ENCODE measurements around the gene BNIP5.

Gene BNIP5, protein sequence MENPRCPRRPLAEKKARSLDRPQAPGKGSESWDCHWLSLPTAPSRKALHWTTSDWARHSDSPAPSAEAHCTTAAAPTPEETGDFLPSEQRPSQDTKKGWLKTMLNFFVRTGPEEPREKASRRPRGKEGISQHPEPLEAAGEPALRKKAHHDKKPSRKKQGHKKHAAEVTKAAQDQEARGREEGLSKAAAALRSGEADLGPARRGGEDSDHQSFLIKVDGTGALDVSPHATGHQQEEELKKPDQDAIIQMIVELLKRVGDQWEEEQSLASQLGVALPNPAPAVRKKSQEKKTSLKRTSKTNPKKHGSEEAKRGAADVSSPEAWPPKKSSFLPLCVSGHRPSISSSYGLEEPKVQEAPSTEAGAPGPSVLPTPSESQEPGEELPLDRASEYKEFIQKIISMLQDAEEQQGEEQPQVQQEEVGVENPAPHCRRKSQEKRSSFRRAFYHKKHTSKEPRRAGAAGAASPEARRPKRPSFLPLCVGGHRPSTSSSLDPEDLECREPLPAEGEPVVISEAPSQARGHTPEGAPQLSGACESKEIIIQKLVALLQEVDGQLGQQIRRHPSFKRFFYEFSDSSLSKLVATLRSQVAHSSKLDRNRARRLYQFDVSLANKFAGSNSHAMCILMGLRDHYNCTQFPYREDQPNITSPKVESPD

DNA sequence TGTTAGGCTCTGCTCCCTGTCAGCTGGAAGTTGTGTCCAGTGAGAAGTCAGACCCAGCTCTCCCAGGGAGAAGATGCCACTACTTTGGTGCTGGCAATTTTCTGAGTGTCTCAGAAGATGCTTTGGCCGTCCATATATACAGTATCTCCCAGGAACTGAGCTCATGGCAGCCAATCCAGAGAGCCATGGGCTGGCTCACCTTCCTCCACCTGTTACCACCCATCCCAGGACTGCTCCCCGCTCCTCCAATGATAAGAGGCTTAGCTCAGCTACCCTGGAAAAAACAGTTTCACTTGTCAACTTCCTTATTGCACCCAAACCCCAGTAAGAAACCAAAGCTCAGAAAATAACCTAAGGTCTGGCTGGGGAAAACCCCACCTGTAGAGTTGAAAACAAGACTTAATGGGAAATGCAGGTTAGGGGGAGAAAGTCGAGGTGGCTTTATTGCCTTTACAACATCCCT is at the start of gene BNIP5:
Gene BNIP5, minus strand, starts transcription at position 110 of the 463 bp plus-strand sequence. CDS start 6,198 bp downstream, outside the sequence.
- DNase-seq (ENCODE audit: low read depth): no peak

DNA sequence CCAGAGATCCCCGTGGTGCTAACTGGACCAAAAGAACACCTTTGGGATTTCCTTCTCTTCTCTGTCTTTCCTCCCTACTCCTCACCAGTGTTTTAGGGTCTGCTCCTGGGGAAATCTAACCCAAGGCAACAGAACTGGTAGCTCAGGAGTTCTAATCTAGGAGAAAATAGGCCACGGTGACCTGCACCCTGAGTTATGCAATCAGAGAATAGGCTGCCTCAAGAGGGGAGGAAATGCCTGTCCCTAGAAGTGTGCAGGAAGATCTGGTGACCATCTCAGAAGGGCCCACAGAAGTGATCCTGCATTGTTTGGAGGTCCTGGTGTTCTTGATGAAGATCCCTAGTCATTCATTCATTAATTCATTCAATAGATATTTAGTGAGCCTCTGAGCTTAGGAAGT is 47.4 kb upstream of the BNIP5 start:
- DNase-seq (ENCODE audit: low read depth): no peak

DNA sequence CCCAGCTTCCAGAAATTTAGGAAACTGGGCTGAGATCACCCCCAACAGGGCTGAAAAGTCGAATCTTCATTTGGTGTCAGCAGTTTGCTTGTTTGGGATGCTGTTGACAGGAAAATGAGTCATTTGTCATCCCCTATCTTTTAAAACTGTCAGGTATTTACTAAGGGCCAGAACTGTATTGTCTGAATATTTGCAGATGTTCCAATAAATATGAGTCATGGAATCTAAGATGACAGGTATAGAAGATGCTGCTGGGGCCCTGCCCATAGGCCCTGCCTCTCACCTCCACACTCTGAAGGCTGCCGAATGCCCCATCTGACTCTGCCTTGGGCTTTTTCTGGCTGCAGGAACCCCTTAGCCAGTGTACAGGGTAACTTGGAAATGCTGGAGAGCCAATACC is 46.9 kb upstream of the BNIP5 start:
- DNase-seq (ENCODE audit: low read depth): no peak

DNA sequence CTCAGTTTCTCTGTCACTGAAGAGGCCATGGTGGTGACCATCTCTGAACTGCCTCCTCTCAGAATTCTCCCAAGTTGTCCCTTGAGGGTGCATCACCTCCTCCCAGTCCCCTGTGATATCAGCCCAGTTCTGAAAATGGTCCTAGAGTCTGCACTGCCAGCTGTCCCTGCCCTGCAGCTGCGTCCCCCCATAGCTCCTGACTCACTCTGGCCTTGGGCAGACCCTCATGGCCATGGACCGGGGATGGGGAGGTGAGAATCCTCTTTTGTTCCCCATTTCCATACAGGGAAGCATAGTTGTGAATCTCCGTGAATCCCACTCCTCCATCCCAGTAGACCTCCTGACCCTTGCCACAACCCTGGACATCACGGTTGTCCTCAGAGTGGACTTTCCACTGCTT is 46.3 kb upstream of the BNIP5 start:
- no peak for DNase-seq (ENCODE audit: low read depth)

DNA sequence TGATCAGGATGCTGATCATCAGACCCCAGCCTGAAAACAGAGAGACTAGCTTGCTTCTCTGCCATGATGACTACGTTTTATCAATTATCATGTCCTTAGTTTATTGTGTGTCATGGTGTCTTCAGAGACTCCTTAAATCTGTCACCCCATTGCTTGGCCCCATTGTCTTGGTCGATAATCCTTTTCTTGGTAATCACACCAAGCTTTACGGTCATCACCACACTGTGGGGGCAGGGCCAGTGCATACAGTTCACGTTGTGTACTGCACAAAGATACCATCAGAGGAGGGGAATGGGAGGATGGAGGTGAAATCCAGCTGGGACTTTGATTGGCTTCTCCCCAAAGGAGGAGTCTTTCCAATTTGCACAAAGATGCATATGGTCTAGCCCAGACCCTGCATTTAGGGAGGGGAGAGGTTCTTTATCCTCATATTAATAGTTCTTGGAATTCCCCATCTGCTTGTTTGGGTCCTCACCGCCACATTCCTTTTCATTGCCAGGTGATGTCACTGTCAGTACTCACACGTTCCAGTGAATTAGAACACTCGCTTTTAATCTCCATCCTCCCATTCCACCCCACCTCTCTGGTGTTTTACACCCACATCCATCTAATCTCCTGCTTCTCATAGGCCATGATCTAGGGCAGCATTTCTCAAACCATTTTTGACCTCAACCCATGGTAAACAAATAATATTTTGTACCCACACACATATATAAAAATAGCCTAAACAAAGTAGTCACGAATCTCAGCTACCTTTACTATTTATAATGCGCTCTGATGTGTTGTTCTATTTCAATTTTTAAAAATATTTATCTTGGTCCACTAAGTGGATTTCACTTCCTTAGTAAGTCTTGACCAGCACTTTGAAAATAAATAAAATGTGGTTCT is 45.1 kb upstream of the BNIP5 start:
- no peak for DNase-seq (ENCODE audit: low read depth)

DNA sequence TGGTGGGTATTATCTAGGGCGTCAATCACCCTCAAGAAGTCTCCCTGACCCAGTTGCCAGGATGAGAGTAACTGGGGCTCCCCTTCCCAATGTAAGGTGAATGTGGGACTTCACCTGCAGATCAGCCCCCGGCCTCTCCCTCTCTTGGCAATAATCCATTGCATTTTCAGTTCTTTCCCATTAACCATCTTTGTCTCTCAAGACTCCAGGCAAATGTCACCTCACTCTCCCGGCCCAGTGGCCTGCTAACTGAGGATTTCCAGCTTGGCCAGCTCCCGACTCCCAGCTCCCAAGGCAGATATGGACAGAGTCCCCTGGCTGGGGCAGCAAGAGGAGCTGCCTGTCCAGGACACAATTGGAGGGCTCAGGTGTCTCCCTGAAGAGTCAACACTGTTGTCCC is 43.5 kb upstream of the BNIP5 start:
- DNase-seq (ENCODE audit: low read depth): no peak

DNA sequence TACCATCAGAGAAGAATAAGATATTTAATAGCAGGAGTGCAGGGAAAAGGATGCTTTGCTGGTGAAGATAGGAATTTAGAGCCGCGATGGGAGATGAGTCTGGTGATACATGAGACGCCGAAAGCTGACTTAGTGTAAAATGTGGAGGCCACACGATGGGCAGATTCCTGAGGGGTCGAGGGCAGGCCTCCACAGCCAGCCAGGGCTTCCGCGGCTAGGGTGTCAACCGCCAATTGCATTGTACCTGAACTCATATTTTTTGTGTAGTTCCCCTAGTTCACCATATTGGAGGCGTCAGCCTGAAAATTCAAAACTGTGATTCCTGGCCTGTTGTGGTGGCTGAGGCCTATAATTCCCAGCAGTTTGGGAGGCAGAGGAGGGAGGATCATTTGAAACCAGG is 42.2 kb upstream of the BNIP5 start:
- no peak for DNase-seq (ENCODE audit: low read depth)

DNA sequence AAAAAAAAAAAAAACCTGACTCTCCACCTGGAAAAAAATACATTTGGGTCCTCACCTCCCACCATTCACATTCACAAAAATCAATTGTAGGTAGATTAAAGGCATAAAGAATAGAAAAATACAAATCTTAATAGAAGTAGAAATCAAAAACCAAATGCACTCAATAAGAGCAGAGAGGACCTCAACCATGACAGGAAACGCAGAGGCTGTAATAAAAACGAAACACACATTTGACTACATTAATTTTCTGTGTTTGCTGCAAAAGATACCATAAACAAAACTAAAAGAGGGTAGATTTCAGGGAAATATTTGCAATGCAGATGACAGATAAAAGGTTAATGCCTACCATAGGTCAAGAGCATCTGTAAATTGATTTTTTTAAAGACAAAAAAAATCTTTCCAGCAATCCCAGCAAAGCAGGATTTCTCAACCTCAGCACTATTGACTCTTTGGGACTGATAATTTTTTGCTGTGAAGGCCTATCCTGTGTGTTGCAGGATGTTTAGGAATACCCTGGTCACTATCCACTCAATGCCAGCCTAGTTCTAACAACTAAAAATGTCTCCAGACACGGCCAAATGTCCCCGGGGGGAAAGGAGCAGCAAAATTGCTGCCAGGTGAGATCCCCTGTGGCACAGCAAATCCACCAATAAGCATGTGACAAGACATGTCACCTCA is 41.7 kb upstream of the BNIP5 start:
- DNase-seq (ENCODE audit: low read depth): no peak

DNA sequence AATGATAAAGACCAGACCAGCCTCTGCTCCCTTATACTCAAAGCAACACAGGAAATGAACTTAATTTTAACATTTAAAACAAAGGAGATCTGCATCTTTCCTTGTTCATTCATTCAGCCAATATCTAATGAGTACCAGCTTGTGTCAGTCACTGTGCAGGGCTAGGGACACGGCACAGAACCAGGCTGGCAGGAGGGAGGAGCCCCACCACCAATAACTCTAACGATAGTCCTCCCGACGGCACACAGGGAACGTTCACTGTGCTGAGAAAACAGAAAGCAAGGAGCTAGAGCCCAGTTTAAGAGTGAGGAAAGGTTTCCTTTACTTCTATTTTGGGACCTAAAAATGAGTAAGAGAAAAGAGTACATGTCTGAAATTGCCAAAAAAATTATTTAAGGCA is 40.9 kb upstream of the BNIP5 start:
- no peak for DNase-seq (ENCODE audit: low read depth)

DNA sequence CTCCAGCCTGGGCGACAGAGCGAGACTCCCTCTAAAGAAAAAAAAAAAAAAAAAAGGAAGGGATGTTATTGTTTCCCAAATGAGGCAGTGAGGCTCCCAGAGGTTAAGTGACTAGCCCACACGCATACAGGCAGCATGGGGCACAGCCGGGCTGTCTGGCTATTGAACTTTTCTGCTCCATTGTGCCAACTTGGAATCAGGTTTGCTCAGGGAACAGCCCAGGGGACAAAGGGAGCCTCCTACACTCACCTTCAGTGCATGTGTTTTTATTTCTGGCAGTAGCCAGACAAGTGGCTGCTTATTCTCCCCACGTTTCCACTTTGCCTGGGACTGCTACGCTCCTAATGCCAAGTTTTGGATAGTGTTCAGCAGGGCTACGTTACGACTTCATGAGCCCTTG is 40.1 kb upstream of the BNIP5 start:
- DNase-seq (ENCODE audit: low read depth): no peak

DNA sequence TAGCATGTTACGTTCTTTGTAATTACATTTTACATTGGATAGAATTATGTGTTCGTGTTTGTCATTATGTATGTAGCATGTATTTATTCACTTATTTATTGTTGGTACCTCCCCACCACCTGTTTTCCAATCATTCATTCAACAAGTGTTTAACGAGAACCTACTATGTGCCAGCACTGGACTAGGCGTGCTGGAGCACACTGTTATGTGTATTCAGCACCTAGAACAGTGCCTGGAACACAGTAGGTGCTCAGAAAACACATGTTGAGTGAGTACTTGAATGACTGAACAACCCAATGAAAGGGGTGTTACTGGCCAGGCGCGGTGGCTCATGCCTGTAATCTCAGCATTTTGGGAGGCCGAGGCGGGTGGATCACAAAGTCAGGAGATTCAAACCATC is 39.5 kb upstream of the BNIP5 start:
- no peak for DNase-seq (ENCODE audit: low read depth)

DNA sequence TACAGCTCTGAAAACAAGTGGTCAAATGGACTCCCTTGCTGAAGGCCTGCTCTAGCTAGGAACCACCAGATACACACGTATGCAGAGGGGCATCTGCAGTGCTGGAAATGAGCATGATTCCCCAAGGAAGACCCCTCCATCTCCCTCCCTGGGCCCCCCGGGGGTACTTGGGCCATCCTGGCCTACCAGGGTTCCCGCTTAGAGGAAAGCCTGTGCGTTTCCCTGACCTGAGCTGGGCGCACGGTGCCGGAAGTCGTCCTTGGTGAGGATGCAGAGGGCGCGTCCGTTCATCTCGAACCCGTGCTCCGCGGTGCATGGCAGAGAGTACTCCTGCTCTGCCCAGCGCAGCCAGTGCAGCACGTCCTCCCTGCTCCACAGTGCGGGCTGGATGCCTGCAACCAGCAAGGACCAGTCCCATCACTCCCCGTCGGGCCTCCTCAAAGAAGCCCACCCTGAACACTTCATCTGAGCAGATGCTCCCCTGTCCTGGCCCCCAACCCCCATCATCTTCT is 39.0 kb upstream of the BNIP5 start:
- DNase-seq (ENCODE audit: low read depth): no peak

DNA sequence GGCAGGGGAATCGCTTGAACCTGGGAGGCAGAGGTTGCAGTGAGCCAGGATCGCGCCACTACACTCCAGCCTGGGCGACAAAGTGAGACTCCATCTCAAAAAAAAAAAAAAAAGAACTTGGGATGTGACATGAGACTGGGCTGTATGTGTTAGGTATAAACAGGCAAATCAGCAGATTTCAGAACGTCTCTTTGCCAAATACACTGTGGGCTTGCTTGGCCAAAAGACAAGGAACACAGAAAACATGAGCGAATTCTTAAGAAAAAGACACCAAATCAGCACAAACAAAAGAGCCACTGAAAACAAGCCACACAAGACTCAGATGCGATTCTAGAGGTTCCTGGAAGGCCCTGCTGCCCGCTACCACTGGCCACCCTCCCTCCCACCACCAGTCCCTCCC is 38.3 kb upstream of the BNIP5 start:
- DNase-seq (ENCODE audit: low read depth): no peak

DNA sequence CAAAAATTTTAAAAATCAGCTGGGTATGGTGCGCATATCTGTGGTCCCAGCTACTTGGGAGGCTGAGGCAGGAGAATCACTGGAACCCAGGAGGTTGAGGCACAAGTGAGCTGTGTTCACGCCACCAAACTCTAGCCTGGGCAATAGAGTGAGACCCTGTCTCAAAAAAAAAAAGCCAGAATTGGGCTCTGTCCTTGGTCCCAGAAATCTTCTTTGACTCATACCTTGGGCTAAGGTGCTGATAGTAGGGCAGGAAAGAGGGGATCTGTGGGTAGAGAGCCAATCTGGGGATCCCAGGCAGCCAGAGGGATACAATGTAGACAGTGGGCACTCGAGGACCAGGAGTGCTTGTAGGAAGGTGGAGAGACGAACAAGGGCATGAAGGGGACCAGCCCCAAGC is 37.5 kb upstream of the BNIP5 start:
- no peak for DNase-seq (ENCODE audit: low read depth)

DNA sequence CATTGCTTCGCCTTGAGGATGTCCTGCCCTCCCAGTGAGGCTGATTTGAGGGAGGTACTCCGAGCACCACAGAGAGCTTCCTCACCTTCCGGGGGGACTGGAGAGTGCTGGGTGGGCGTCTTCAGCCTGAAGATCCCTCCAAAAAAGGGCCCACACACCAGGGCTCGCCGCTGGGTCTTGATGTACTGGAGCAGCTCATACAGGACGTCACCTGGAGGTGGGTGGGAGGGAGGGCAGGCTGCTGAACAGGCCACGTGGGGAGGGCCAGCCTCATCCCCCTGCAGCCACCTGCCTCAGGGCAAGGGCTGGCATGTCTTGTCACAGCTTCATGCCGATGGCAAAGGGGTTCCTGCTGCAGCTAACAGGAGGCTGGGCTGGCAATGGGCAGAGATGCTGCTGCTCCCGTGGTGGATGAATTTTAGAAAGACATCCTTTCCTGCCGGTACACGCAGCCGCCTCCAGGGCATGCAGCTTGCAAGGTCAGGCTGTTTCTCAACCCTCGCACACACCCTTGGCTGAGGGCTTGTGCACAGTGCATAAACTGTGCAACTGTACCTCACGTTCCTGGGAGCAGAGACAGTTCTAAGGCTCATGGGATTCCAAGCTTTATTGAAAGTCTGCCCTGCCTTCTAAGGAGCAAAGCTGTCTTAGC is 36.8 kb upstream of the BNIP5 start:
- no peak for DNase-seq (ENCODE audit: low read depth)

DNA sequence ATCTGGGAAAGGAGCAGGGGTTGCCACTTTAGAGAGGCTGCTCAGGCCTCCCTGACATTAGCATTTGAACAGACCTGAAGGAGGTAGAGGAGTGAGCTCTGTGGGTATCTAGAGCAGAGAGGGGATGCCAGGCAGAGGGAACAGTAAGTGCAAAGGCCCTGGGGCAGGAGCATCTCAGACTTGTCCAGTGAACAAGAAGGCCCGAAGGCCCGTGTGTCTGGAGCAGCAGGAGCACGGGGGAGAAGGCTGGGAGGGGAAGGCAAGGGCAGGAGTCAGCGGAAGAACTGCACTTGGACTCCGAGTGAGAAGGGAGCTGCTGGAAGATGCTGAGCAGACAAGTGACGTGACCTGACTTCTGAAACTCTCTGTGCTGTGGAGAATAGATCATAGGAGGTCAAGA is 35.4 kb upstream of the BNIP5 start:
- DNase-seq (ENCODE audit: low read depth): no peak

DNA sequence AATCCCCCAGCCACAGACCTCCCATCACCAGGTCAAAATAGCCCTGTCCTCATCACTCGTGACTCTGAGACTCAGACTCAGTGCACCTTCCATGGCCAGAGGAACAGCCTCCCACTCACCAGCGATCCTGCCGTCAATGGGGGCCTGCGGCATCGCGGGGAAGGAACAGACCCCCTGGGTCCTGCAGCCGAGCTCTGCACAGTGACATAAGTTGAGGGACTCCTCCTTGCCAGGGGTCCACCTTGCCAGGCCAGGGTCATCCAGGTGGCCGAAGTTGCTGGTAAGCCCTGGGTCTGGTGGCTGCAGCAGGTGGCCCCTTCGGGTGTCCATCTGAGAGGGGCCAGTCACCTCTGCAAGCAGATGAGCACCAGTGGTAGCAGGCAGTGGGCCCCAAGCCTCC is 34.5 kb upstream of the BNIP5 start:
- DNase-seq (ENCODE audit: low read depth): no peak

DNA sequence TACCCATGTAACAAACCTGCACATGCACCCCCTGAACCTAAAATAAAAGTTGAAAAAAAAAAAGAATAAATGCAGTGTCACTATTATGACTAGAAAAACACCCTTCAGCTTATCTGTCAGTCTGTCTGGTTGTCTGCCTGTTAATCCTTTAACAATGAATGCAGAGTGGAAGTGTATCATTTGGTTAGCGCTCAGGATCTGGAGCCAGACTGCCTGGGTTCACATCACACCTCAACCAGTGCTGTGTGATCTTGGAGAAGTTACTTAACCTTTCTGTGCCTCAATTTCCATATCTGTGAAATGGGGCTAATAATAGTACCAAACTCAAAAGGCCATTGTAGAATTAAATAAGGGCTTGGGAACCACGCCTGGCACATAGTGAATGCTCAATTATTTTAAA is 34.0 kb upstream of the BNIP5 start:
- no peak for DNase-seq (ENCODE audit: low read depth)

DNA sequence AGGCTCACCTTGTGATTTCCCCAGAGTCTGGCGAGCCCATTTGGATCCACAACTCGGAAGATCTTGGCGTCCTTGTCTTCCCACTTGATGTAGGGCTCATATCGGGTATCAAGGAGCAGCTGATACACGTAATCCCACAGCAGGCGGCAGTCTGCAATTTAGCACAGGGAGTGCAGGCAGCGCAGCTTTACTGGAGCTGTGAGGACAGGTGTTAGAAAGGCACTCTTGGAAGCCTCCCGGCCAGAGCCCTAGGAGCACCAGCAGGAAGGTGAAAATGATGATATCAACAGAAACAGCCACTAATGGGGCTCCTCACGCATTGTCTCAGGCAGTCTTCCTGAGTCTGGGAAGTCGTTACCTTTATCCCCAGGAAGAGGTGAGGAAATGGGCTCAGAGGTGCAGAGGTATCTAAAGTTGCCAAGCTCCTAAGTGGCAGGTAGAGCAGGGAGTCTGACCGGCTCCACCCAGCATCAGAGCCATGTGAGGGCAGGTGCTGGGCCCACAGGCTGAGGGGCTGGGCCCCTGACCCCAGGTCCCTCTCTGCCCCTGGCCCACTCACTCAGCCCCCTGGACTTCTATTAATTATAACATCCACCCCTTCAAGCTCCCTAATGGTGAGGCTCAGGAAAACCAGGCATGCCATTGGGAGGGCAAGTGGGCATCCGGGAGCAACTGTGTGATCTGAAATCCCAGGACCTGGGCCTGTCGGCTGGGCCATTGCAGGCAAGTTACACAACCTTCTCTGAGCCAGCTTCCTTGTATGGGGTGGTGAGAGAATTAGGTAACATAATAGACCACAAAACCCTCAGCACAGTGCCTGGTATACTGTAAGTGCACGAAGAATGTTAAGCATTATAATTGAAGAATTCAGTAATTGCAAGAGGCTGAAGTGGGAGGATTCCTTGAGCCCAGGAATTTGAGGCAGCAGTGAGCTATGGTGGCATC is 32.5 kb upstream of the BNIP5 start:
- no peak for DNase-seq (ENCODE audit: low read depth)

DNA sequence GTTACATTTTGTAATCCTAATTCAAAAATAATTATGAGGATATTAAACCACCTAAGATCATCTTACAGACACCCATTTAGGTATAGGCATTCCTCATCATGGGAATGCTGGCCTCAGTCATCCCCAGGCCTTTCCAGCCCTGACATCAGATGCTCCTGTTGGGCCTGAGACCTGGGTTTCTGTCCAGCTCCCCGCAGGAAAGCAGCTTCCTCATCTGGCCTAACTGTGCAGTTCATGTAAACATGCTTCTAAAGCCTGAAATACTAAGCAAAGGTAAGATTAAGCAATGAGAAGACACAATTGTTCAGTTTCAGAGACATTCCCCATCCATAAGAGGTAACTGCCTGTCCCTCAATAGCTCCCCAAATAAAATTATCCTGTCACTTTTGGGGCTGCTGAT is 31.7 kb upstream of the BNIP5 start:
- DNase-seq (ENCODE audit: low read depth): no peak

All from activated gamma-delta T cell treated with anti-CD3 and anti-CD28 coated beads, Interleukin-2, amount 50 U/mL, for 16 hours (primary cell).